Endodermal cell (in vitro differentiated cells): Measurements from ENCODE around the gene NLN. TPM values are rescaled to one million over a fixed set of nuclear protein-coding genes. Genes with fewer than 3 reads are reported as not detected.
A peak's percentile ranks its signal among the peaks of the same experiment; 100 is the strongest.

Experiments
- DNase-seq: peaks from one replicate; pipeline ENCODE4 v3.0.0-alpha.2; 2017
- H3K27ac ChIP-seq: 2 replicates; pipeline ENCODE4 v1.5.1; 2013; ENCODE audit warnings: mild to moderate bottlenecking, low read depth, low read length, moderate library complexity
- H3K27me3 ChIP-seq: 2 replicates; pipeline ENCODE4 v1.6.1; 2013; ENCODE audit warnings: mild to moderate bottlenecking, low read length, moderate library complexity; ENCODE audit not compliant: insufficient read depth, control insufficient read depth, poor library complexity, severe bottlenecking
- H3K36me3 ChIP-seq: 2 replicates; pipeline ENCODE4 v1.7.0; 2013; ENCODE audit warnings: mild to moderate bottlenecking, low read length, moderate library complexity; ENCODE audit not compliant: control insufficient read depth, insufficient read depth
- H3K4me1 ChIP-seq: one replicate; pipeline ENCODE4 v1.7.0; 2013; ENCODE audit warnings: low read length; ENCODE audit not compliant: control insufficient read depth, insufficient read depth
- H3K4me3 ChIP-seq: 2 replicates; pipeline ENCODE4 v1.5.1; 2013; ENCODE audit warnings: mild to moderate bottlenecking, low read length, moderate library complexity
- H3K9ac ChIP-seq: 2 replicates; pipeline ENCODE4 v1.6.1; 2013; ENCODE audit warnings: mild to moderate bottlenecking, low read length, moderate library complexity; ENCODE audit not compliant: poor library complexity, severe bottlenecking; ENCODE audit errors: extremely low read depth
- H3K9me3 ChIP-seq: 2 replicates; pipeline ENCODE4 v1.6.1; 2013; ENCODE audit warnings: mild to moderate bottlenecking, low read length, moderate library complexity; ENCODE audit not compliant: control insufficient read depth
- H3K27ac Mint-ChIP-seq: 2 replicates; pipeline ENCODE4 v1.8.0; 2020; ENCODE audit warnings: mixed read lengths
- H3K27me3 Mint-ChIP-seq: 2 replicates; pipeline ENCODE4 v1.8.0; 2021; ENCODE audit warnings: mild to moderate bottlenecking, mixed read lengths; ENCODE audit not compliant: insufficient read depth
- H3K36me3 Mint-ChIP-seq: 2 replicates; pipeline ENCODE4 v1.8.0; 2020; ENCODE audit warnings: low read depth, mixed read lengths
- H3K4me1 Mint-ChIP-seq: 2 replicates; pipeline ENCODE4 v1.8.0; 2020; ENCODE audit warnings: mixed read lengths
- H3K4me3 Mint-ChIP-seq: 2 replicates; pipeline ENCODE4 v1.8.0; 2020; ENCODE audit warnings: mild to moderate bottlenecking, moderate library complexity, mixed read lengths
- H3K9me3 Mint-ChIP-seq: 2 replicates; pipeline ENCODE4 v1.8.0; 2020; ENCODE audit warnings: mild to moderate bottlenecking, mixed read lengths
- CTCF ChIP-seq: fragments of 200-600 bp; sonication (generic); conservative IDR thresholded peaks from 2 replicates; pipeline ENCODE4 v1.5.0; 2021; ENCODE audit warnings: antibody characterized with exemption, mild to moderate bottlenecking
- WGBS, 2 experiments: methylation state at CpG; one replicate each; pipeline versions ENCODE4 v1.1.5 to v1.1.7; 2013; ENCODE audit warnings: missing lambda C conversion rate in 2 of 2, mixed read lengths in 1 of 2; ENCODE audit not compliant: insufficient coverage in 1 of 2, insufficient read length in 1 of 2; 5-methylcytosine and 5-hydroxymethylcytosine counted together
- total RNA-seq, 2 donors: library from RNA; stranded (reverse); fragmentation: NEBNext Ultra II Directional in 1 of 2; extraction: Animal tissue kit (Norgen Biotek cat#: 25700) in 1 of 2; gene quantifications; 2 replicates in 1 of 2; 3 replicates in 1 of 2; pipeline ENCODE4 v1.2.1, GENCODE V29; 2021

NLN gene
- total RNA-seq, 2 donors from 2014 or later: 110 to 136 TPM

GRCh38 chr5:65813174-65813573 lies 91.2 kb downstream of the NLN start:
- Mint-ChIP-seq H3K4me1 (no peaks in the 10 kb centered on the region), H3K27ac (peak overlapping the region; percentile 21), H3K9me3 (no peaks in the 10 kb centered on the region), H3K4me3 (no peak overlapping the region), H3K36me3 (peaks cover 73% of the 10 kb centered on the region), H3K27me3 (no peaks in the 10 kb centered on the region)
- Histone ChIP-seq H3K9me3 (no peaks in the 10 kb centered on the region), H3K4me1 (no peaks in the 10 kb centered on the region), H3K9ac (no peak overlapping the region), H3K27me3 (no peaks in the 10 kb centered on the region), H3K4me3 (no peak overlapping the region), H3K27ac (no peak overlapping the region), H3K36me3 (peaks cover 76% of the 10 kb centered on the region)
- no peak for TF ChIP-seq CTCF
- no peak for DNase-seq

GRCh38 chr5:65815161-65815560 lies 93.2 kb downstream of the NLN start:
- 96 to 100% methylated on average over 1 of the region's 1 CpG for WGBS, 2 experiments
- H3K36me3 ChIP-seq: peaks cover 58% of the 10 kb centered on the region

GRCh38 chr5:65816729-65817128 lies 94.7 kb downstream of the NLN start:
- H3K9ac ChIP-seq: no peak overlapping the region
- Mint-ChIP-seq H3K27me3 (no peaks in the 10 kb centered on the region), H3K4me1 (no peaks in the 10 kb centered on the region), H3K9me3 (no peaks in the 10 kb centered on the region), H3K4me3 (no peak overlapping the region), H3K36me3 (peaks cover 53% of the 10 kb centered on the region), H3K27ac (no peak overlapping the region)
- H3K36me3 ChIP-seq: peaks cover 47% of the 10 kb centered on the region
- no peak overlapping the region for H3K27ac ChIP-seq
- no peak for TF ChIP-seq CTCF
- no peak overlapping the region for H3K4me3 ChIP-seq
- no peak for DNase-seq
- H3K4me1 ChIP-seq: no peaks in the 10 kb centered on the region
- WGBS, 2 experiments: 100% methylated on average over 2 of the region's 2 CpGs; no CpG with 5 or more reads in 1 of the 2 experiments
- no peaks in the 10 kb centered on the region for H3K9me3 ChIP-seq
- H3K27me3 ChIP-seq: no peaks in the 10 kb centered on the region

More at GRCh38 chr5:65815161-65815560, 93.2 kb downstream of the NLN start:
- H3K36me3 Mint-ChIP-seq: peaks cover 60% of the 10 kb centered on the region
- H3K4me3 Mint-ChIP-seq: no peak overlapping the region
- DNase-seq: no peak
- H3K4me1 Mint-ChIP-seq: no peaks in the 10 kb centered on the region
- H3K9me3 Mint-ChIP-seq: no peaks in the 10 kb centered on the region
- H3K27ac Mint-ChIP-seq: no peak overlapping the region
- Histone ChIP-seq H3K9ac (no peak overlapping the region), H3K27ac (no peak overlapping the region), H3K9me3 (no peaks in the 10 kb centered on the region), H3K27me3 (no peaks in the 10 kb centered on the region), H3K4me1 (no peaks in the 10 kb centered on the region), H3K4me3 (no peak overlapping the region)
- no peaks in the 10 kb centered on the region for H3K27me3 Mint-ChIP-seq
- TF ChIP-seq CTCF: no peak
